SH-SY5Y (cell line): ENCODE measurements around the gene COL9A3.

ENCODE experiments used
- GATA2 ChIP-seq: IDR thresholded peaks from 2 replicates; pipeline ENCODE4 v1.6.1; 2011; ENCODE audit warnings: mild to moderate bottlenecking, low read depth, low read length
- GATA3 ChIP-seq: IDR thresholded peaks from 2 replicates; pipeline ENCODE4 v1.6.1; 2011; ENCODE audit warnings: low read depth, mild to moderate bottlenecking, low read length, moderate library complexity

- TF ChIP-seq GATA2: no peak
- TF ChIP-seq GATA3: no peak
Measured at GRCh38 chr20:62821726-62822210, 4.9 kb downstream of the COL9A3 start.
